ENCODE data around the gene DBF4B. TPM values are rescaled to one million over a fixed set of nuclear protein-coding genes. Genes with fewer than 3 reads are reported as not detected.
"Not testable (repeated sequence)": the region's sequence is repeated elsewhere in the genome, so short reads cannot be mapped to it uniquely, and the experiment has no call there.

DBF4B gene
- total RNA-seq, 1 experiment from 2014 or later: 8.7 TPM

DNA sequence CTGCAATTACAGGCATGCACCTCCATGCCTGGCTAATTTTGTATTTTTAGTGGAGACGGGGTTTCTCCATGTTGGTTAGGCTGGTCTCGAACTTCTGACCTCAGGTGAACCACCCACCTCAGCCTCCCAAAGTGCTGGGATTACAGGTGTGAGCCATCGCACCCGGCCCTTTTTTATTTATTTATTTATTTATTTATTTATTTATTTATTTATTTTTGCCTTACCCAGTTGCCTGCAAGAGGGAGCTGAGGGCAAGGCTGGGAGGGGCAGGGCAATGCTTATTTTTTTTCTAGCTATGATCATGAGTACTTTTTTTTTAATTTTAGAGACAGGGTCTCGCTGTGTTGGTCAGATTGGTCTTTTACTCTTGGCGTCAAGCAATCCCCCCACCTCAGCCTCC, 17.7 kb downstream of the DBF4B start:
- not testable (repeated sequence) for DNase-seq (ENCODE audit: low spot score)

DNA sequence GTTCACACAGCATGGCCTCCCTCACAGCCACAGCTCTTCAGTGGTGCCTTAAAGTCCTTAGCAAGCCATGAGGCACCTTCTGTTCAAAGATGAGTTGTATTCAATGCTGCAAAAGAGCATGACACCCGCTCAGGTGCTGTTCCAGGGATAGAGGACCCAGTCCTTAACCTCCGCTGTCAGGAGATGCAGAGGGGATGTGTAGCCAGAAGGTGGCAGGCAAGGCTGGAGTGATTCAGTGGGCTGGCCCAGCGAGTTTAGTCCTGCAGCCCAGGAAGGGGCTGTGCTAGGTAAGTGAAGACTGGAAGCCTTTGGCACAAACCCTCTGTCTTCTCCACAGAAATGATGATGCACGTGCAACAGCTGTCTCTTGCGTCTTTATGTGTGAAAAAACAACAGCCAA, 25.3 kb downstream of the DBF4B start:
- DNase-seq (ENCODE audit: low spot score): no peak

DNA sequence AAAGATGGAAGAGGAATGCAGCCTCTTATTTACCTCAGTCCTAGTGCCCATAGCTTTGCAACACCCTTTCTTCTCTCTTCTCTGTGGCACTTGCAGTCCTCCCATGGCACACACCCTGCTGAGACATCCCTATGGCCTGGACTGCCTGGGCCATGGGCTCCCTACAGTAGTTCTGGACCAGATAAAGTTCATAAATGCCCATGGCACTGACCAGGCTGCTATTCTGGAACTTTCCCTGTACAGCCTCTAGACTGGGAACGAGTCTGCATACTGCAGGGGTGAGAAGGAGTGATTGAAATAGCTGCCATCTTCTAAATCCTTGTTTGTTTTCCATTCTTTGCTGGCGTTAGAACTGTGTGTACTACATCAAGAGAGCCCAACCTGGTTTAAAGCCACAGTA, 25.8 kb downstream of the DBF4B start:
- no peak for DNase-seq (ENCODE audit: low spot score)

DNA sequence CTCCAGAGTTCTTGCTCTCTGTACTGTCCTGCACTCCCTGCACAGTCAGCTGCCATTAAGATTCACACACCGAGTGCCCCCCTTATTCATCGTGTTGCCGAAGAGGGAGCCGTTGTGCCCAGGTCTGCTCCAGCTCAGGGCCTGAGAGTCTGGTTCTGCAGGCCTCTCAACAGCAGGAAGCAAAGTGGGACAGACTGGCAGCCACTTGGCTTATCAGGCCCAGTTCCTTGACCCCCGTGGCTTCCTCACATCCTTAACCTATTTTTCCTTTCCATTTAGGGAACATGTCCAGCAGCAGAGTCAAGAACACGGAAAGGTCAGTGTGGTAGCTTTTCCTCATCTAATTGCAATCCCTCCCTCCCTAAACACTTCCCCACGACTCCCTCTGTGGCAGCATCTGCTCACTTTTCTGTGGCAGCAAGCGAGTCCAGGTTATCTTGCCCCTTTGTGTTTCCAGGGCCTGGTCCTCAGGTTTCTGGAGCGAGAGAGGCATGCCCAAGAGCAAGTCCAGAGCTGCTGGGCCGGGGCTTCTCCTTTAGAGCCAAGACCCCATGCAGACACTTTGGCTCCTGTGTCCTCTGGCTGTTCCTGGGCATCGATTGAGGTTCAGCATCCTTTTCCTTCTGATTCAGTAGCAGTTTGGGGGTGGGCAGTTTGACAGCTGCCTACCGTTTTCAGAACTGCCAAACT, 28.2 kb downstream of the DBF4B start:
- no peak for DNase-seq (ENCODE audit: low spot score)

DNA sequence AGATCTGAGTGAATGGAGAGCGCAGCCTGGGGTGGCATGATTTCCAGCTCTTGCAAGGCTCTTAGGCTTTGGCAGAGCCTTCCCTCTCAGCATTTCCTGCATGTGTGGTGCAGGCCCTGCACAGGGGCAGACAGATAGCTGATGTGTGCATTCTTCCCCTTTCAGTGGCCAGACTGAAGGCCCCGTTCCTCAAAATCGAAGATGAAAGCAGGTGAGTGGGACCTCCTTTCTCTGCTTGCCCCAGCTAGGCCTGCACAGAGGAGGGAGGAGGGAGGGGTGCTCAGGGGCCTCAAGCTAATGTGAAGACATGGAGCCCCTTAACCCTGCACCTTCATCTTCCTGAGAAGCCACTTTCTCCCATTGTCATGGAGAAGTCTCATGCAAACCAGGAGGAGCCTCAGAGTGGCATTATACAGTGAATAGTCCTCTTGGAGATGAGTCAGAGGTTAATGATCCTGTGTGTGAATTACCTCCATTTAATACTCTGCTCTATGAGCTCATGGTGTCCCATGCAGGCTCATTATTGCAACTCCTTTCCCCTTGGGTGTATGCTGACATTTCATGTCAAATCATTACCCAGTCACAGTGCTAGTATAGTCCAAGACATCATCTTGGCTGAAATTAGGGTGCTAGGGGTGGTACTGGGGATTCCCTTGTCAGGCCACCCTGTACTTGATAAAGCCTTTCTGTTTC, 29.9 kb downstream of the DBF4B start:
- DNase-seq (ENCODE audit: low spot score): no peak

DNA sequence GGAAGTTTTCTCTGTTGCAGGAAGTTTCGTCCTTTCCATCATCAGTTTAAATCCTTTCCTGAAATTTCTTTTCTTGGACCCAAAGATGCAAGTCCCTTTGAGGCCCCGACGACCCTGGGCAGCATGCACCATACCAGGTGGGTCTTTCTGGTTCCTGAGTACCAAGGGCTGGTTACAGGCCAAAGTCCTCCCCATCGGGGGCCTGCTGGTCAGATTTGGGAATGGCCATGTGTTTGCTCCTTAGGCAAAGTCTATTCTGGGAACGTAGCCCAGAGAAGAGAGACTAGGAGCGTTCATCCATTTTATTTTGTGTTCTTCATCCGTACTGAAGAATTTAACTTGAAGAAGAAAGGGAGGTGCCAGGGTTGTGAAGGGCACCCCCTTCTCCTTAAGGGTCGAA, 32.9 kb downstream of the DBF4B start:
- DNase-seq (ENCODE audit: low spot score): no peak

DNA sequence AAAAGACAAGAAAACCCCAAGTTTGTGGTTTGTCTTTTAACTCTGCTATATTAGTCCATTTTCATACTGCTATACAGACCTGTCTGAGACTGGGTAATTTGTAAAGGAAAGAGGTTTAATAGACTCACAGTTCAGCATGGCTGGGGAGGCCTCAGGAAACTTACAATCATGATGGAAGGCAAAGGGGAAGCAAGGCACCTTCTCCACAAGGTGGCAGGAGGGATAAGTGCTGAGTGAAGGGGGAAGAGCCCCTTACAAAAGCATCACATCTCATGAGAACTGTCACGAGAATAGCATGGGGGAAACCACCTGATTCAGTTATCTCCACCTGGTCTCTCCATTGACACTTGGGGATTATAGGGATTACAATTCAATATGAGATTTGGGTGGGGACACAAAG, 36.8 kb downstream of the DBF4B start:
- DNase-seq (ENCODE audit: low spot score): no peak

DNA sequence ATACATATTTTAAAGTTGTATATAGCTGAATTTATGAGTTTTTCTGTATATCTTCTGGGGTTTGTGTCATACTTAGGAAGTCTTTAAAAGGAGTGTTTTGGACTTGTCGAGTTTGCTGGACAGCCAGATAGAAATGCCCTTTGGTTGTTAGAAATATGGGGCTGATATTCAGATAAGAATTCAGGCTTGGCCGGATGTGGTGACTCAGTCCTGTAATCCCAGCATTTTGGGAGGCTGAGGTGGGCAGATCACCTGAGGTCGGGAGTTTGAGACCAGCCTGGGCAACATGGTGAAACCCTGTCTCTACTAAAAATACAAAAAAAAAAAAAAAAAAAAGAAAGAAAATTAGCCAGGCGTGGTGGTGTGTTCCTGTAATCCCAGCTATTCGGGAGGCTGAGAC, 37.3 kb downstream of the DBF4B start:
- DNase-seq (ENCODE audit: low spot score): not testable (repeated sequence)

DNA sequence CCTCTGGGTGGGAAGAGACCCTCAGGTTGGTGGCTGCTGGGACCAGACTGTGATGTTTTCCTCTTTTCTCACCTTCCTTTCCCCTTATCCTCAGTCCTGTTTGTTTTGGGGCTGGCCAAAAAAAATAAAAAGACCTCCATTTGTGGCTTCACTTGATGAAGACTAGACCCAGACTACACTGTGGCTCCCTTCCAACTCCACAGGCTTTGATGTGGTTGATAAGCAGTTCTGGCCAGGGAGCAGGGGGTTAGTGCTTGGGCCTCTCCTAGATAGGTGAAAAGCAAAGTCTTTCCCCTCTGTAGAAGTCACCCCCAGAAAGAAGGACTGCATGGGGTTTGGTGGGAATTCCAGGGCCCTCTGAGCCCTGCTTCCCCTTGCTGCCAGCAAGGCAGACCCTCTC, 39.1 kb downstream of the DBF4B start:
- no peak for DNase-seq (ENCODE audit: low spot score)

DNA sequence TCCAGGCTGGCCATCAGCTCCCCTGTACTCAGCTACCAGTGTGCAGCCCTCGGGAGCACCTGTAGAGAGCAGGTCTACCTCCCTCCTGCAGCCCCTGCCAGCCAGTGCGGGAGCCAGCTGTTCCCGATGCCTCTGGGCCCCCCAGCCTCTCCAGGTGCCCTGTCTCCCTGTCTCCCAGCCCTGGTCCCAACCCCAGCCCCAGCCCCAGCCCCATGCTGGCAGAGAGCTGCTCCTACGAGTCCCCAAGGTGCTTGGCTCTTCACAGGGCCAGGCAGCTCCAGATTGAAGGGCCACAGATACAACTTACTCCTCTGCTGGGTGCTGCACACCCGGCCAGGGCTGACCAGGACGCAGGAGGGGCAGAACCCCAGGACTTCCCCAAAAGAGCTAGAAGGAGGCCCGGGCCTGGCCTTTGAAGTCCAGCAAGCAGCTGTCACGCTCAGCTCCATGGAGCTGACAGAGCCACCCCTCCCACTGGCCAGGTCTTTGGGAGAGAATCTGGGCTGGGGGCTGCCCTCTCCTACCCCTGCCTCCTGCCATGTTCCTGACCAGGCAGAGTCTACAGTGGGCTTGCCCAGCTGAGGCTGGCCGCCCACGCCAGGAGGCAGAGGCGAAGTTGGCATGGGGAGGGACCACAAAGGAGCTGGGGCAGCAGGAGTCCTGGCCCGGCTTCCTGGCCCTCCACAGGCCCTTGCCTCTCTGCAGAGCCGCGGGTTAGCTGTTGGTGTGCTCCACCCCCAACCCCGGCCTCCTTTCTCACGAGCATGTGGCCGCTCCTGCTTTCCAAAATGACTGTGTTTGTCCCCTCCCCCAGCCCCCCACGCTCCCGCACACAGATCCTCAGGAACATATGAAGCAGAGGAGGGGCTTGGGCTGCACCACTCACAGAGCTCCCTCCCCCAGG, 40.9 kb downstream of the DBF4B start:
- DNase-seq (ENCODE audit: low spot score): no peak

DNA sequence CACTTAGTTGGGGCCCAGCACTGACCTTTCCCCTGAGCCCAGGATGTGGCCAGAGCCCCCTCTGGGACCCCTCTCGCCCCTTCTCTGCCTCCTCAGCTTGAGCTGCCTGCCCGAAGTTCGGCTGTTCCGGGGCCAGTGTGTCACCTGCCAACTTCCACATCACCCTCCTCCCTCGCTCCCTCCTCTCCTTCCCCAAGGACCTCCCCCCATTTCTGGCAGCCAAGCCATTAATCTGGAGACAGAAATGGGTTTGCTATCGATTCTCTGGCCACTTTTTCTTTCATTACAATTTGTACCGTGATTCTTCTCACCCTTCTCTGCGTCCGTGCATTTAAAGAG, 41.5 kb downstream of the DBF4B start:
- DNase-seq (ENCODE audit: low spot score): no peak

DNA sequence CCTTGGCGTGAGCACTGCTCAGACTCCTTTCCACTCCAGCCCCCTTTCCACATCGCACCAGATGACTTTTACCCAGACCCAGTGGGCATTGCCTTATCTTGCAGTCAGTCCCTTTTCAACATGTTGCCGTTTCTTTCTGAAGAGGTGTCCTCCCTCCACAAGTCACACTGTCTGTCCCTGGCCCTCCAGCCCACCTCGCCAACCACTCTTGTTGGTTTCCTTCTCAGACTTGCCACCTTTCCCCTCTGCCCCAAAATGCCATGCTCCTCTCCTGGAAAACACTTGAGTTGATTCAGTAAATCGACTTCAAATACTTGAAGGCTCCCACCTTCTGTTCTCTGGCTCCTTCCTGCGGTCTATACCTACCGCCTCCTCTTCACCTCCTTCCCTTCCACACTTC, 42.9 kb downstream of the DBF4B start:
- no peak for DNase-seq (ENCODE audit: low spot score)

DNA sequence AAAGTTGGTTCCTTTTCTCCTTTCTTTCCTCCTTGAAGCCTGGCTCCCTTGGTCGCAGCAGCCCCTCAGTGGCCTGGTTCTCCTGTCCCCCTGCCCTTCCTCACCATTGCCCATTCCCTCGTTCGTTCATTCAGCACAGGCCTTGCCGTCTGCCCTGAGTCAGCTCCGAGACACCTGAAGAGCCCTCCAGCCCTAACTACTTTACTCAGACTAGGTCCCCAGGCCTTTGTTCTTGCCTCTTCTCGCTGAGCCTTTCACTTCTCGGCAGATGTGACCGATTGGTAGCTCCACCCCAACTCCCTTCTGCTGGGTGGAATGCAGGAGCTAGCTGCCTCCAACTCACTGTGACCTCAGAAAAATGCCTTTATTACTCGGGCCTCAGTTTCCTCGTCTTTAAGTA, 43.3 kb downstream of the DBF4B start:
- no peak for DNase-seq (ENCODE audit: low spot score)

DNA sequence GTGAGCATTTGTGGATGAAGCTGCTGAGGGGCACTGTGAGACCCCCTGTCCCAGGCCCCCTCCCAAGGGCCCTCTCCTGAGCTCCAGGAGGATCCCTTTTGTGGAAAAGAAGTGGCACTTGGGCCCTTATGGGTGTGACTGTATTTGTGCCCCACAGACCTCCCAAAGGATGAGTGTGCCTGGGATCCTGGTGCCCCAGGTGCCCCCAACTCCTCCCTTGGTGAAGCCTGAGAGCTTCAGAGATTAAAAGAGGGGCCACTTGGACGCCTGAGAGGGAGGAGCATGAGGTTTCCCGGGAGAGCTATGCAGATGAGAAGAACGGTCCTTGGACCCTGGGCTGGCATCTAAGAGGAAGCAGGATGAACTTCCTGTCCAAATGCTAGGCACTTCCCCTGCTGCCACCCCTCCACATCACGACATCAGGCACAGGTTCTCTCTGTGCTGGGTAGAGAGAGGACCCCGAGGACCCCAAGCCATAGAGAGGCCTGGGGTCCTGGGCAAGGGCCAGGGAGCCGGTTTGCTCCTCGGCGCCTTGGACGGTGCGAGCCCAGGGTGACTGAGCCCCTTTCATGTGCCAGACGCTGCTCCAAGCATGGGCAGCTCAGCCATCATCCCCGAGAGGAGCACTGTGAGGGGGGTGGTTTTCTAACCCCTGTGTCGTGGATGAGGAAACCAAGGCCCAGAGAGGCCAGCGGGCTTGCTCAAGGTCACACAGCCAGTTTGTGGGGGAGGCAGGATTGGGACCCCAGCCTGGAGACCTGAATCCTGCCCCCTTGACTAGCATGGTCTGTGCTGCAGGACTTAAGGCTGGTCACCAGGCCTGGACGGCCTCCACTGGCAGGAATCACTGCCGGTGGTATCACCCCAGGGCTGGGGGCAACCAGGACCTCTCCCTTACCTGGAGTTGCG, 44.7 kb downstream of the DBF4B start:
- no peak for DNase-seq (ENCODE audit: low spot score)

DNA sequence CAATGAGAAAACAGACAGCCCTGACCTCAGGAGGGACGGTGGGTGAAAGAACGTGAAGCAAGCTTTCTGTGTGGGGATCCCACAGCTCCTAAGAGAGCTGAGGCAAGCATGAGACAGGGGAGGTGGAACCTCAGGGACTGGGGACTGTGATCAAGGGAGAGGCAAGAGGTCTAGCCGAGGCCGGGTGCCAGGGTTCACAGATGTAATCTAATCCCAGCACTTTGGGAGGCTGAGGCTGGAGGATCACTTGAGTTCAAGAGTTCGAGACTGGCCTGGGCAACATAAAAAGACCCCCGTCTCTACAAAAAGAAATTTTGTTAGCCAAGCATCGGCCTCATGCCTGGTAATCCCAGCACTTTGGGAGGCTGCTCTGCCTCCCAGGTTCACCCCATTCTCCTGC, 45.8 kb downstream of the DBF4B start:
- DNase-seq (ENCODE audit: low spot score): no peak

DNA sequence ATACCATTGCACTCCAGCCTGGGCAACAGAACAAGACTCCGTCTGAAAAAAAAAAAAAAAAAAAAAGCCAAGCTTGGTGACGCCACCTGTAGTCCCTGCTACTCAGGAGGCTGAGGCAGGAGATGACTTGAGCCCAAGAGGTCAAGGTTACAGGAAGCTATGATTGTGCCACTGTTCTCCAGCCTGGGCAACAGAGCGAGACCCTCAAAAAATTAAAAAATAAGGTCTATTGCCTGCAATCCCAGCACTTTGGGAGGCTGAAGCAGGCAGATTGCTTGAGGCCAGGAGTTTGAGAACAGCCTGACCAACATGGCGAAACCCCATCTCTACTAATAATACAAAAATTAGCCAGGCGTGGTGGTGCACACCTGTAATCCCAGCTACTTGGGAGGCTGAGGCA, 46.7 kb downstream of the DBF4B start:
- not testable (repeated sequence) for DNase-seq (ENCODE audit: low spot score)

DNA sequence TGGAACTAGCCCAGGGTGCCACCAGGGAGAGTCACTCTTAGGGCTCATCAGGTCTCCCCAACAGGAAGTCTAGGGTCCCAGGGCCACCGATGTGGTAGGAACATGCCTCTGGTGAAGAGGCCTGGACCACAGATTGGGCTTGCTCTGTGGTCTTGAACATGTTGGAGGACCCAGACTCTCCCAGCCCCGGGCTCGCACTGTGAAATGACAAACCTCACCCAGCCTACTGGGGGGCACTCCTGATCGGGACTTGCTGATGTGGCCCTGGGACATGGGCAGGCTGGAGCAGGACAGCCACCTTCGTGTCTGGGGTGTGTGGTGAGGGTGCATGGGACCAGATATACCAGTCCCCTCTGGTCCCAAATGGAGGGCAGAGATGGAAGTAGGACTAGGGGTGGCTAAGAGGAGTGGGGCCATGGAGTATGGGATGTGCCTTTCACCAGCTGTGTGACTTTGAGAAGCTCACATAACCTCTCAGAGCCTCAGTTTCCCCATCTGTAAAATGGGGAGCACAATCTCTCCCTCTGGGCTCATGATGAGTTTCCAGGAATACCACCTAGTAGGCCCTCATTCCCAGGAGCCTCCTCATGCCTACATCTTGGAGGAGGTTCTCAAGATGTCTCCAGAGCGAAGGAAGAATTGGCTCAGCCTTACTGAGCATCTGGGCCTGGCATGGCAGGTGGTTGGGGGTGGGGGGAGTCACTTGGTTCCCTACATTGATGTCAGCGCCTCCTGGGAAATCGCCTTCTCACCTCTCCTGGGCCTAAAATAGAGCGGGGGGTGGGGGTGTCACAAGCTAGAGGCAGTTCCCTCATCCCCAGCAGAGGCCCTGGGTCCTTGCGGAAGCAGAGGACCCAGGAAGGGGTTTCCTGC, 48.8 kb downstream of the DBF4B start:
- DNase-seq (ENCODE audit: low spot score): no peak

DNA sequence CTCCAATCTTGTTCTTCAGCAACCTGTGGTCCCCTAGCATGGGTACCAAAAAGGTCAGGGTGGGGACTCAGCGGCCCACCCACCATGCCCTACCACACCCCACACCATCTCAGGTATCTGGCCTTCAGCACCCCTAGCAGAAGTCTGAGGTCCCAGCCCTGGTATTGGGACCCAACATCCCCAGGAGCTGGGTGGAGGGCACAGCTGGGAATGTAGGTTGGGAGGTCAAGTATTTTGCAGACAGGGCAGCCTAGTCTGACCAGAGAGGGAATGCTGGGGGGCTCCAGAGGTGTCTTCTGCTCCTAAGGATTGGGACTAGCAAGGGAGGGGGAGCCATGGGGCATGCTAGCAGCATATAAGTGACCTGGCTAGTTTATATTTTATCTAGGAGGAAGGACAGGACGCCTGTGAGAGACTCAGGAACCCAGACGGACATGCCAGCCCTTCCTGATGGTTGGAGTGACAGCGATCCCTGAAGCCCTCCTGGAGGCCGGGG, 49.5 kb downstream of the DBF4B start:
- DNase-seq (ENCODE audit: low spot score): no peak

DNA sequence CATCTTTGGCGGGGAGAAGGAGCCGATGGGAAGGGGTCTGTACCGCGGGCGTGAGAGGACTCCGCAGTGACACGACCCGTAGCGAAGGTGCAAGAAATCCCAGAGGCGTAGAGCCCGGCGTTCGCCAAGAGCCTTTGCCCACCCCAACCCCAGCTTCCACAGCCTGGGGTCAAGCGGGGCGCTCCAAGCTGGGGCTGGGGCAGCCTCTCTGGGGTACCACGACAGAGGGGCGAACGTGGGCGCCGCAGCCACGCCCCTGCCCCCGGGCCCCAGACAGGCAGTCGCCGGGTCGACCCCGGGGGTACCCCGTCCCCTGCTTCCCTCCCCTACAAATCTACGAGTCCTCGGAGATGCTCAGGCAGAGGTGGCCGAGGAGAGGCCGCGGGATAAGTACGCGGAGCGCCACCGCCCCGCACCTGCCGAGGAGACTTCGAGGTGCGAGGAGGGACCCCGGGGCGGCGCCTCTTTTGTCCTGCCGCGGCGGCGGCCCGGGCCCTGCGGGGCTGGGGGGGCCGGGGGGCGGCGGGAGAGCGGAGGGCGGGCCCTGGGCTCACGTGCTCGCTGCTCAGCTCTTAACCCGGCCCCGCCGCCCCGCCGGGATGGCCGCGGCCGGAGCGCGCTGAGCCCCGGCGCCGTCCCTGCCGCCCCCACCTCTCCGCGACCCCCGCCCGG, 50.1 kb downstream of the DBF4B start, which contains the start of gene ADAM11:
Gene ADAM11 (plus strand): TSS at position 575 of the 672 bp plus-strand sequence. CDS start 212 bp downstream, outside the sequence.
- no peak for DNase-seq (ENCODE audit: low spot score)

Data from H4 (cell line).